H1 (cell line): ENCODE results near the gene EFCAB10. TPM values are rescaled to one million over a fixed set of nuclear protein-coding genes. Genes with fewer than 3 reads are reported as not detected.

Experiments used
- CTCF ChIA-PET: fragments of 300-600 bp; sonication (Branson Sonifier 250); formaldehyde crosslinking; loops from one replicate; lab custom pipeline; 2021; ENCODE audit not compliant: partially characterized antibody; lab: Charles Lee
- POLR2A ChIA-PET: fragments of 300-600 bp; sonication (Branson Sonifier 250); formaldehyde crosslinking; loops from one replicate; lab custom pipeline; 2021; ENCODE audit warnings: inconsistent platforms; ENCODE audit not compliant: partially characterized antibody; lab: Charles Lee
- DNase-seq, 2 experiments: peaks; one replicate each; pipeline versions ENCODE4 v3.0.0 to v3.0.0-alpha.2; 2010 to 2022; ENCODE audit warnings: low spot score in 2 of 2, low read depth in 1 of 2, mixed read lengths in 1 of 2
- FAIRE-seq: peaks from 2 replicates; lab custom pipeline; 2011; peaks lifted over from hg19 to GRCh38; lab: Jason Lieb, UNC
- H2AFZ ChIP-seq: 2 replicates; pipeline ENCODE4 v1.8.1; 2012; ENCODE audit warnings: low read length, inconsistent platforms
- H2AK5ac ChIP-seq: 2 replicates; pipeline ENCODE4 v1.6.1; 2013; ENCODE audit warnings: low read depth, low read length
- H2BK120ac ChIP-seq: replicated peaks from 2 replicates; pipeline ENCODE3; 2013; ENCODE audit warnings: low read depth, low read length, inconsistent platforms
- H2BK12ac ChIP-seq: 2 replicates; pipeline ENCODE4 v1.6.1; 2013; ENCODE audit warnings: low read depth, low read length
- H2BK15ac ChIP-seq: 2 replicates; pipeline ENCODE4 v1.6.1; 2013; ENCODE audit warnings: low read length
- H2BK20ac ChIP-seq: 2 replicates; pipeline ENCODE4 v1.6.1; 2013; ENCODE audit warnings: low read length
- H2BK5ac ChIP-seq: 2 replicates; pipeline ENCODE4 v1.6.1; 2013; ENCODE audit warnings: low read depth, low read length
- H3K14ac ChIP-seq: 2 replicates; pipeline ENCODE4 v1.6.1; 2013; ENCODE audit warnings: inconsistent platforms; ENCODE audit not compliant: insufficient read length
- H3K18ac ChIP-seq: 2 replicates; pipeline ENCODE4 v1.6.1; 2013; ENCODE audit warnings: low read length; ENCODE audit errors: extremely low read depth
- H3K23ac ChIP-seq: 2 replicates; pipeline ENCODE4 v1.6.1; 2013; ENCODE audit warnings: inconsistent platforms; ENCODE audit not compliant: insufficient read length
- H3K23me2 ChIP-seq: 2 replicates; pipeline ENCODE4 v1.6.1; 2013; ENCODE audit warnings: low read depth, low read length
- H3K27ac ChIP-seq: 2 replicates; pipeline ENCODE4 v1.6.1; 2011; ENCODE audit warnings: low read depth, low read length, inconsistent platforms
- H3K27me3 ChIP-seq, 4 experiments: replicated peaks in 1 of 4; 1 replicate in 1 of 4; 2 replicates in 3 of 4; pipeline versions ENCODE4 v1.6.1 to v1.8.1; 2011 to 2013; ENCODE audit warnings: low read length in 3 of 4, mild to moderate bottlenecking in 3 of 4, inconsistent platforms in 2 of 4, mixed read lengths in 2 of 4, moderate library complexity in 1 of 4; ENCODE audit not compliant: control insufficient read depth in 3 of 4, insufficient read depth in 3 of 4; ENCODE audit errors: extremely low read depth in 1 of 4
- H3K36me3 ChIP-seq, 4 experiments: 2 replicates each; pipeline versions ENCODE4 v1.6.1 to v1.8.1; 2011 to 2013; ENCODE audit warnings: mild to moderate bottlenecking in 4 of 4, low read length in 3 of 4, moderate library complexity in 2 of 4, control low read depth in 1 of 4, inconsistent platforms in 1 of 4; ENCODE audit not compliant: insufficient read depth in 4 of 4, control insufficient read depth in 2 of 4
- H3K4ac ChIP-seq: replicated peaks from 2 replicates; pipeline ENCODE3; 2013; ENCODE audit warnings: low read length, low read depth, mixed read lengths, inconsistent platforms; ENCODE audit not compliant: insufficient read length
- H3K4me1 ChIP-seq, 4 experiments: replicated peaks in 1 of 4; 1 replicate in 1 of 4; 2 replicates in 3 of 4; pipeline versions ENCODE4 v1.6.1 to v1.8.1; 2011 to 2013; ENCODE audit warnings: low read length in 3 of 4, inconsistent platforms in 2 of 4, mixed read lengths in 1 of 4; ENCODE audit not compliant: insufficient read depth in 4 of 4, control insufficient read depth in 3 of 4
- H3K4me2 ChIP-seq, 2 experiments: 2 replicates each; pipeline versions ENCODE4 v1.6.1 to v1.8.1; 2011 to 2013; ENCODE audit warnings: low read depth in 2 of 2, low read length in 2 of 2, control low read depth in 1 of 2, inconsistent platforms in 1 of 2, mild to moderate bottlenecking in 1 of 2; ENCODE audit not compliant: insufficient read depth in 1 of 2
- H3K4me3 ChIP-seq, 4 experiments: fragments of 200-600, 300-600 bp in 1 of 4; sonication (generic), shearing (Covaris generic), sonication (Bioruptor Twin) in 1 of 4; 2 replicates each; pipeline versions ENCODE4 v1.5.1 to v1.8.1; 2011 to 2016; ENCODE audit warnings: low read length in 4 of 4, low read depth in 3 of 4, control low read depth in 2 of 4, inconsistent platforms in 2 of 4, mild to moderate bottlenecking in 2 of 4, mixed read lengths in 1 of 4, moderate library complexity in 1 of 4; ENCODE audit not compliant: insufficient read depth in 2 of 4; ENCODE audit errors: extremely low read depth in 1 of 4
- H3K56ac ChIP-seq: replicated peaks from 2 replicates; pipeline ENCODE3; 2013; ENCODE audit warnings: low read depth, mild to moderate bottlenecking, mixed read lengths, low read length, inconsistent platforms; ENCODE audit not compliant: insufficient read length
- H3K79me1 ChIP-seq: 2 replicates; pipeline ENCODE4 v1.6.1; 2013; ENCODE audit warnings: low read depth, low read length, control low read depth
- H3K79me2 ChIP-seq, 2 experiments: 2 replicates each; pipeline versions ENCODE4 v1.6.1 to v1.8.1; 2012 to 2013; ENCODE audit warnings: low read length in 2 of 2, mild to moderate bottlenecking in 2 of 2, inconsistent platforms in 1 of 2; ENCODE audit not compliant: insufficient read depth in 2 of 2, control insufficient read depth in 1 of 2
- H3K9ac ChIP-seq, 4 experiments: replicated peaks in 1 of 4; 1 replicate in 1 of 4; 2 replicates in 3 of 4; pipeline versions ENCODE4 v1.6.1 to v1.8.1; 2011 to 2013; ENCODE audit warnings: low read depth in 3 of 4, low read length in 3 of 4, control low read depth in 2 of 4, mild to moderate bottlenecking in 2 of 4, moderate library complexity in 2 of 4, inconsistent platforms in 1 of 4; ENCODE audit errors: extremely low read depth in 1 of 4
- H3K9me3 ChIP-seq, 2 experiments: 2 replicates each; pipeline versions ENCODE4 v1.6.1 to v1.8.1; 2012 to 2013; ENCODE audit warnings: mild to moderate bottlenecking in 2 of 2, moderate library complexity in 2 of 2, control low read depth in 1 of 2, inconsistent platforms in 1 of 2, low read depth in 1 of 2, low read length in 1 of 2, mixed read lengths in 1 of 2; ENCODE audit not compliant: insufficient read depth in 2 of 2
- H4K20me1 ChIP-seq, 2 experiments: replicated peaks in 1 of 2; 2 replicates each; pipeline versions ENCODE3 to v1.8.1; 2011 to 2013; ENCODE audit warnings: inconsistent platforms in 2 of 2, low read length in 2 of 2, mild to moderate bottlenecking in 1 of 2; ENCODE audit not compliant: insufficient read depth in 2 of 2, control insufficient read depth in 1 of 2
- H4K5ac ChIP-seq: 2 replicates; pipeline ENCODE4 v1.6.1; 2013; ENCODE audit warnings: low read length, low read depth, mixed read lengths, inconsistent platforms; ENCODE audit not compliant: insufficient read length
- H4K8ac ChIP-seq: 2 replicates; pipeline ENCODE4 v1.8.0; 2013; ENCODE audit warnings: mild to moderate bottlenecking, moderate library complexity, low read length, inconsistent platforms; ENCODE audit not compliant: insufficient read depth; ENCODE audit errors: extremely low read depth
- H4K91ac ChIP-seq: replicated peaks from 2 replicates; pipeline ENCODE3; 2013; ENCODE audit warnings: low read length, mixed read lengths, inconsistent platforms; ENCODE audit not compliant: insufficient read length
- CBX8 ChIP-seq: fragments of 300-800, 300-1000 bp; sonication (generic); IDR thresholded peaks from 2 replicates; pipeline ENCODE4 v1.7.1; 2016; ENCODE audit warnings: low read depth, low read length, borderline replicate concordance
- HDAC2 ChIP-seq, 2 experiments: fragments of 300-600 bp in 1 of 2; sonication (generic) in 1 of 2; IDR thresholded peaks; 2 replicates each; pipeline ENCODE4 v1.6.1; 2011 to 2012; ENCODE audit warnings: low read depth in 2 of 2, low read length in 2 of 2, mild to moderate bottlenecking in 2 of 2, moderate library complexity in 2 of 2, borderline replicate concordance in 1 of 2, inconsistent platforms in 1 of 2
- KDM4A ChIP-seq: IDR thresholded peaks from one replicate; pipeline ENCODE4 v1.7.1; 2012; ENCODE audit warnings: low read depth, mild to moderate bottlenecking, moderate library complexity, low read length, inconsistent platforms; ENCODE audit not compliant: severe bottlenecking
- SRF ChIP-seq: IDR thresholded peaks from 2 replicates; pipeline ENCODE4 v1.6.1; 2011; ENCODE audit warnings: mild to moderate bottlenecking, low read depth, low read length, moderate library complexity
- WGBS, 2 experiments: shearing (Covaris generic) in 1 of 2; methylation state at CpG; one replicate each; pipeline versions ENCODE4 v1.1.6 to v1.1.7; 2013 to 2015; ENCODE audit warnings: low lambda C conversion rate in 2 of 2, mixed read lengths in 2 of 2, inconsistent platforms in 1 of 2, low coverage in 1 of 2, missing lambda C conversion rate in 1 of 2; ENCODE audit not compliant: insufficient replicate concordance in 2 of 2, insufficient coverage in 1 of 2, insufficient read length in 1 of 2; ENCODE audit errors: extremely low coverage in 1 of 2, missing lambda C conversion rate in 1 of 2; 5-methylcytosine and 5-hydroxymethylcytosine counted together
- polyA plus RNA-seq, 7 experiments: library from polyadenylated mRNA; depleted of rRNA in 3 of 7; stranded (reverse) in 5 of 7; unstranded in 2 of 7; fragments of >200 nt in 5 of 7; fragments of 200-250 nt in 2 of 7; gene quantifications; 1 replicate in 5 of 7; 2 replicates in 1 of 7; 4 replicates in 1 of 7; pipeline versions ENCODE4 v1.2.1 to v1.2.3, GENCODE V29; 2011 to 2013; ENCODE audit warnings: missing spikeins in 2 of 7, mixed read lengths in 2 of 7
- total RNA-seq: library from RNA; stranded (reverse); fragmentation: NEBNext Ultra II Directional; extraction: Animal tissue kit (Norgen Biotek cat#: 25700); gene quantifications from 2 replicates; pipeline ENCODE4 v1.2.1, GENCODE V29; 2021
- TF ChIP-seq, protein P1 (sequence below), 3 experiments: IDR thresholded peaks; 1 replicate in 2 of 3; 2 replicates in 1 of 3; pipeline versions ENCODE4 v1.5.1 to v1.6.1; 2011; ENCODE audit warnings: low read length in 3 of 3, mild to moderate bottlenecking in 3 of 3, inconsistent platforms in 2 of 3, low read depth in 1 of 3, moderate library complexity in 1 of 3; ENCODE audit not compliant: insufficient read depth in 1 of 3; ENCODE audit errors: control extremely low read depth in 1 of 3

Gene EFCAB10
- total and polyA plus RNA-seq, 2 of the 8 experiments (the other 6 are each of a cell fraction or from before 2014, with no cell fraction given): 0.80 to 3.1 TPM

GRCh38 chr7:105530546-105530945, 50.7 kb downstream of the EFCAB10 start:
- Histone ChIP-seq H4K5ac (no peak overlapping the region), H3K9me3 (no peaks in the 10 kb centered on the region), H3K27me3 (no peaks in the 10 kb centered on the region), H2BK120ac (no peak overlapping the region), H3K4ac (no peak overlapping the region), H3K4me3 (no peak overlapping the region), H3K56ac (no peak overlapping the region), H3K14ac (no peak overlapping the region), H3K4me1 (peaks cover 0 to 4% (median 0%) of the 10 kb centered on the region in 4 experiments; a peak in 2 of 7 replicates), H3K79me1 (no peaks in the 10 kb centered on the region), H2BK12ac (no peak overlapping the region), H3K27ac (no peak overlapping the region), H2BK5ac (no peak overlapping the region), H3K23ac (no peak overlapping the region), H2AK5ac (no peak overlapping the region), H2AFZ (no peak overlapping the region), H4K91ac (no peak overlapping the region), H2BK20ac (no peak overlapping the region), H4K8ac (no peak overlapping the region), H3K79me2 (peaks cover 0 to 12% of the 10 kb centered on the region in 2 experiments; a peak in 1 of 4 replicates), H3K18ac (no peak overlapping the region), H3K9ac (no peak overlapping the region), H3K23me2 (peaks cover 7% of the 10 kb centered on the region; the same call in 1 of the 2 replicates), H3K36me3 (peaks cover 0 to 1% (median 0%) of the 10 kb centered on the region in 4 experiments; a peak in 1 of 8 replicates), H4K20me1 (no peaks in the 10 kb centered on the region), H2BK15ac (no peak overlapping the region), H3K4me2 (no peak overlapping the region; a peak in 1 of 4 replicates)
- CTCF ChIA-PET: interaction anchor here (0.9 to 3.6 kb wide), 6 partner anchors 11 to 541 kb away, joined by 3 to 35 read pairs (median 4); no protein-coding TSS in a partner anchor
- WGBS, 2 experiments: 94% methylated on average over 19 of the region's 20 CpGs; no CpG with 5 or more reads in 1 of the 2 experiments
- FAIRE-seq (no peak), DNase-seq (no peak)
- POLR2A ChIA-PET: interaction anchor here (0.5 to 6.0 kb wide), 2 partner anchors 10 to 514 kb away, joined by 3 to 77 read pairs; partner anchors contain the start of gene PUS7
- no peak for TF ChIP-seq KDM4A
- TF ChIP-seq CBX8: no peak
- no peak for TF ChIP-seq SRF
- TF ChIP-seq HDAC2 (IDR thresholded peaks at IDR 0.05; ENCODE audit: borderline replicate concordance in 1 of 2, low read depth in 2 of 2, low read length in 2 of 2): no peak
- TF ChIP-seq, protein P1, sequence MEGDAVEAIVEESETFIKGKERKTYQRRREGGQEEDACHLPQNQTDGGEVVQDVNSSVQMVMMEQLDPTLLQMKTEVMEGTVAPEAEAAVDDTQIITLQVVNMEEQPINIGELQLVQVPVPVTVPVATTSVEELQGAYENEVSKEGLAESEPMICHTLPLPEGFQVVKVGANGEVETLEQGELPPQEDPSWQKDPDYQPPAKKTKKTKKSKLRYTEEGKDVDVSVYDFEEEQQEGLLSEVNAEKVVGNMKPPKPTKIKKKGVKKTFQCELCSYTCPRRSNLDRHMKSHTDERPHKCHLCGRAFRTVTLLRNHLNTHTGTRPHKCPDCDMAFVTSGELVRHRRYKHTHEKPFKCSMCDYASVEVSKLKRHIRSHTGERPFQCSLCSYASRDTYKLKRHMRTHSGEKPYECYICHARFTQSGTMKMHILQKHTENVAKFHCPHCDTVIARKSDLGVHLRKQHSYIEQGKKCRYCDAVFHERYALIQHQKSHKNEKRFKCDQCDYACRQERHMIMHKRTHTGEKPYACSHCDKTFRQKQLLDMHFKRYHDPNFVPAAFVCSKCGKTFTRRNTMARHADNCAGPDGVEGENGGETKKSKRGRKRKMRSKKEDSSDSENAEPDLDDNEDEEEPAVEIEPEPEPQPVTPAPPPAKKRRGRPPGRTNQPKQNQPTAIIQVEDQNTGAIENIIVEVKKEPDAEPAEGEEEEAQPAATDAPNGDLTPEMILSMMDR (IDR thresholded peaks at IDR 0.05; ENCODE audit: control extremely low read depth in 1 of 3, insufficient read depth in 1 of 3, low read depth in 1 of 3, low read length in 3 of 3): no peak
